ENCODE measurements around the gene RFX4.

RFX4 gene

GRCh38 chr12:106754331-106754730 is 171.5 kb downstream of the RFX4 start:
- TF ChIP-seq CTCF (IDR thresholded peaks at IDR 0.05; ENCODE audit: insufficient read depth, low read depth, low read length, missing control alignments), result no peak
- DNase-seq (ENCODE audit: low read depth), result no peak
- no peak overlapping the region for H3K4me3 ChIP-seq (ENCODE audit: low read depth, low read length)

GRCh38 chr12:106757623-106758348 is 175.0 kb downstream of the RFX4 start:
- no peak for TF ChIP-seq CTCF (IDR thresholded peaks at IDR 0.05; ENCODE audit: insufficient read depth, low read depth, low read length, missing control alignments)
- no peak overlapping the region for H3K4me3 ChIP-seq (ENCODE audit: low read depth, low read length)
- no peak for DNase-seq (ENCODE audit: low read depth)

- no peak for TF ChIP-seq CTCF (IDR thresholded peaks at IDR 0.05; ENCODE audit: insufficient read depth, low read depth, low read length, missing control alignments)
- no peak for DNase-seq (ENCODE audit: low read depth)
- H3K4me3 ChIP-seq (ENCODE audit: low read depth, low read length), result no peak overlapping the region
These were observed 175.7 kb downstream of the RFX4 start for GRCh38 chr12:106758349-106759110.

- H3K4me3 ChIP-seq (ENCODE audit: low read depth, low read length), result peak overlapping the region; percentile 59
- DNase-seq (ENCODE audit: low read depth), result no peak
- TF ChIP-seq CTCF (IDR thresholded peaks at IDR 0.05; ENCODE audit: insufficient read depth, low read depth, low read length, missing control alignments), result no peak
These were observed 176.9 kb downstream of the RFX4 start for GRCh38 chr12:106759526-106760183.

- TF ChIP-seq CTCF (IDR thresholded peaks at IDR 0.05; ENCODE audit: insufficient read depth, low read depth, low read length, missing control alignments), result no peak
- peak; percentile 89 for DNase-seq (ENCODE audit: low read depth)
- H3K4me3 ChIP-seq (ENCODE audit: low read depth, low read length), result peak overlapping the region; percentile 59
These were observed 177.4 kb downstream of the RFX4 start for GRCh38 chr12:106760184-106760531.

GRCh38 chr12:106764220-106764619 is 181.4 kb downstream of the RFX4 start:
- no peak overlapping the region for H3K4me3 ChIP-seq (ENCODE audit: low read depth, low read length)
- no peak for DNase-seq (ENCODE audit: low read depth)
- TF ChIP-seq CTCF (IDR thresholded peaks at IDR 0.05; ENCODE audit: insufficient read depth, low read depth, low read length, missing control alignments), result no peak
